ENCODE results near the gene PGM1. TPM values are rescaled to one million over a fixed set of nuclear protein-coding genes. Genes with fewer than 3 reads are reported as not detected.
A peak's percentile ranks its signal among the peaks of the same experiment; 100 is the strongest.

Gene PGM1
- total and polyA plus RNA-seq, 10 of the 15 experiments (the other 5 are each of a cell fraction or from before 2014, with no cell fraction given), result 22.5 to 72.6 (median 50.8) TPM

- Histone ChIP-seq H3K4me2 (ENCODE audit: control insufficient read depth, insufficient read depth) (no peak overlapping the region), H3K9me3 (replicated peaks; ENCODE audit: control insufficient read depth, insufficient read depth, low read length) (no peaks in the 10 kb centered on the region), H3K36me3 (ENCODE audit: control insufficient read depth in 2 of 2, insufficient read depth in 2 of 2, low read length in 1 of 2) (peaks cover 0 to 8% of the 10 kb centered on the region in 2 experiments; a peak in 1 of 4 replicates), H3K4me3 (no peak overlapping the region), H3K4me1 (ENCODE audit: control insufficient read depth, insufficient read depth, low read length) (peaks cover 8% of the 10 kb centered on the region), H3K27me3 (replicated peaks in 1 of 2; ENCODE audit: control insufficient read depth in 2 of 2, insufficient read depth in 2 of 2, low read length in 1 of 2) (no peaks in the 10 kb centered on the region), H4K20me1 (ENCODE audit: control insufficient read depth, insufficient read depth) (peaks cover 3% of the 10 kb centered on the region; the same call in 1 of the 2 replicates), H3K27ac (ENCODE audit: control insufficient read depth, insufficient read depth) (no peak overlapping the region), H2AFZ (ENCODE audit: control insufficient read depth, low read depth, low read length) (no peak overlapping the region), H3K79me2 (ENCODE audit: control insufficient read depth, insufficient read depth, low read length) (peaks cover 2% of the 10 kb centered on the region), H3K9ac (ENCODE audit: control insufficient read depth, insufficient read depth, low read length) (no peak overlapping the region)
- FAIRE-seq, result no peak
- POLR2A ChIA-PET, result no interaction called here
- TF ChIP-seq PKNOX1 (IDR thresholded peaks at IDR 0.05), result peak; percentile 39; the same call in 1 of the 2 replicates
- no peak for TF ChIP-seq MTA3 (IDR thresholded peaks at IDR 0.05; ENCODE audit: borderline replicate concordance, low read length)
- ATAC-seq, result no peak
- no TSS peak for BruUV-seq (replicated peaks)
- in situ Hi-C loops (cut with MboI) (loop anchor here (10.0 kb wide), 1 partner anchor 302 kb away; no protein-coding TSS in a partner anchor), intact Hi-C loops (cut with micrococcal nuclease; ENCODE audit: unreplicated experiment) (no loop called here)
- no peak for DNase-seq (ENCODE audit: low read depth, low spot score)
- CTCF ChIA-PET, result interaction anchor here (0.7 to 1.4 kb wide), 3 partner anchors 55 to 305 kb away, joined by 3 read pairs; no protein-coding TSS in a partner anchor
- SMC1A ChIA-PET (ENCODE audit: uncharacterized antibody, unreplicated experiment), result no interaction called here
- RAD21 ChIA-PET (ENCODE audit: unreplicated experiment), result interaction anchor here (2.0 kb wide), 1 partner anchor 55 kb away, joined by 4 read pairs; no protein-coding TSS in a partner anchor
Measured at GRCh38 chr1:63612971-63613370, 19.8 kb downstream of the PGM1 start.

GRCh38 chr1:63615768-63616420, 22.7 kb downstream of the PGM1 start:
- TF ChIP-seq ATF3 (IDR thresholded peaks at IDR 0.05; ENCODE audit: borderline replicate concordance, extremely low read depth, low read depth, low read length), result no peak
- peak; percentile 66 for TF ChIP-seq SMC3 (IDR thresholded peaks at IDR 0.05; ENCODE audit: borderline replicate concordance, low read length)
- peak; percentile 57 to 79 (median 71); a peak in 5 of 6 replicates for TF ChIP-seq CTCF (IDR thresholded peaks at IDR 0.05 in 2 of 3, conservative IDR thresholded peaks at IDR 0.05 in 1 of 3; ENCODE audit: control insufficient read depth in 2 of 3, extremely low read depth in 1 of 3, insufficient read depth in 1 of 3, low read depth in 3 of 3, low read length in 3 of 3)
- TF ChIP-seq RAD21 (IDR thresholded peaks at IDR 0.05; ENCODE audit: insufficient read depth, low read depth, low read length), result peak; percentile 76
- ATAC-seq, result peak; percentile 90
- DNase-seq (ENCODE audit: low read depth, low spot score), result peak; percentile 19
- RAD21 ChIA-PET (ENCODE audit: unreplicated experiment), result interaction anchor here (1.3 kb wide), 3 partner anchors 9 to 306 kb away, joined by 3 to 10 read pairs (median 7); no protein-coding TSS in a partner anchor
- H3K4me2 ChIP-seq (ENCODE audit: control insufficient read depth, insufficient read depth), result no peak overlapping the region
- CTCF ChIA-PET, result interaction anchor here (0.6 to 1.8 kb wide), 18 partner anchors 9 to 631 kb away, joined by 3 to 18 read pairs (median 4); partner anchors contain the start of gene PGM1
- no peak overlapping the region for H2AFZ ChIP-seq (ENCODE audit: control insufficient read depth, low read depth, low read length)
- POLR2A ChIA-PET, result no interaction called here
- no peak overlapping the region for H3K9ac ChIP-seq (ENCODE audit: control insufficient read depth, insufficient read depth, low read length)
- H3K4me3 ChIP-seq, result no peak overlapping the region
- H3K4me1 ChIP-seq (ENCODE audit: control insufficient read depth, insufficient read depth, low read length), result no peaks in the 10 kb centered on the region
- BruUV-seq (replicated peaks), result no TSS peak
- H3K79me2 ChIP-seq (ENCODE audit: control insufficient read depth, insufficient read depth, low read length), result no peaks in the 10 kb centered on the region; the same call in 1 of the 2 replicates
- H3K27me3 ChIP-seq (replicated peaks in 1 of 2; ENCODE audit: control insufficient read depth in 2 of 2, insufficient read depth in 2 of 2, low read length in 1 of 2), result no peaks in the 10 kb centered on the region
- peak; percentile 87 for FAIRE-seq
- H3K9me3 ChIP-seq (replicated peaks; ENCODE audit: control insufficient read depth, insufficient read depth, low read length), result no peaks in the 10 kb centered on the region
- SMC1A ChIA-PET (ENCODE audit: uncharacterized antibody, unreplicated experiment), result interaction anchor here (0.8 to 2.2 kb wide), 8 partner anchors 10 to 631 kb away, joined by 3 to 12 read pairs (median 4); no protein-coding TSS in a partner anchor
- no peak overlapping the region for H3K27ac ChIP-seq (ENCODE audit: control insufficient read depth, insufficient read depth)
- intact Hi-C loops (cut with micrococcal nuclease; ENCODE audit: unreplicated experiment), result loop anchor here (1.0 to 5.0 kb wide), 3 partner anchors 301 to 631 kb away; no protein-coding TSS in a partner anchor
- in situ Hi-C loops (cut with MboI), result loop anchor here (5.0 to 10.0 kb wide), 2 partner anchors 299 to 626 kb away; no protein-coding TSS in a partner anchor
- H4K20me1 ChIP-seq (ENCODE audit: control insufficient read depth, insufficient read depth), result no peaks in the 10 kb centered on the region
- WGBS (ENCODE audit: insufficient coverage, insufficient replicate concordance, low lambda C conversion rate, missing lambda C conversion rate), result 42% methylated on average over 6 of the region's 6 CpGs
- peaks cover 0 to 8% of the 10 kb centered on the region in 2 experiments; a peak in 1 of 4 replicates for H3K36me3 ChIP-seq (ENCODE audit: control insufficient read depth in 2 of 2, insufficient read depth in 2 of 2, low read length in 1 of 2)

All from GM12878 (cell line).